Bronchial epithelial cell (primary cell): Measurements from ENCODE around the gene NCMAP. TPM values are rescaled to one million over a fixed set of nuclear protein-coding genes. Genes with fewer than 3 reads are reported as not detected.

Experiments
- DNase-seq: peaks from one replicate; pipeline ENCODE4 v3.0.0-alpha.2; 2010; ENCODE audit warnings: low read depth
- FAIRE-seq: peaks from 2 replicates; lab custom pipeline; 2011; peaks lifted over from hg19 to GRCh38; lab: Jason Lieb, UNC
- H3K27me3 ChIP-seq: 2 replicates; pipeline ENCODE4 v1.5.1; 2011; ENCODE audit warnings: low read length; ENCODE audit not compliant: control insufficient read depth, insufficient read depth
- H3K36me3 ChIP-seq: 2 replicates; pipeline ENCODE4 v1.5.1; 2011; ENCODE audit warnings: low read length; ENCODE audit not compliant: control insufficient read depth, insufficient read depth
- H3K4me3 ChIP-seq: 2 replicates; pipeline ENCODE4 v1.5.1; 2011; ENCODE audit warnings: mild to moderate bottlenecking, low read depth, low read length, control low read depth
- CTCF ChIP-seq: IDR thresholded peaks from 2 replicates; pipeline ENCODE4 v1.5.1; 2011; ENCODE audit warnings: mild to moderate bottlenecking, moderate library complexity, low read length, control low read depth, inconsistent platforms; ENCODE audit not compliant: insufficient read depth, severe bottlenecking
- total RNA-seq: library from RNA; depleted of rRNA; stranded (reverse); fragments of >200 nt; gene quantifications from 2 replicates; pipeline ENCODE4 v1.2.1, GENCODE V29; 2014

The NCMAP gene
- total RNA-seq, 1 donor from 2014 or later = not detected

GRCh38 chr1:24578846-24579245 is 23.0 kb downstream of the NCMAP start:
- no peak for FAIRE-seq
- TF ChIP-seq CTCF = no peak
- no peak overlapping the region for H3K4me3 ChIP-seq
- no peaks in the 10 kb centered on the region for H3K27me3 ChIP-seq
- DNase-seq = no peak
- no peaks in the 10 kb centered on the region for H3K36me3 ChIP-seq

GRCh38 chr1:24580756-24581155 is 24.9 kb downstream of the NCMAP start:
- TF ChIP-seq CTCF = no peak
- H3K36me3 ChIP-seq = no peaks in the 10 kb centered on the region
- DNase-seq (no peak), FAIRE-seq (no peak)
- H3K4me3 ChIP-seq = no peak overlapping the region
- peaks cover 3% of the 10 kb centered on the region for H3K27me3 ChIP-seq

GRCh38 chr1:24584171-24584647 is 28.3 kb downstream of the NCMAP start:
- H3K4me3 ChIP-seq = no peak overlapping the region
- no peak for TF ChIP-seq CTCF
- DNase-seq = no peak
- FAIRE-seq = no peak
- no peaks in the 10 kb centered on the region for H3K36me3 ChIP-seq
- peaks cover 3% of the 10 kb centered on the region for H3K27me3 ChIP-seq

GRCh38 chr1:24586119-24586518 is 30.2 kb downstream of the NCMAP start:
- FAIRE-seq (no peak), DNase-seq (no peak)
- H3K27me3 ChIP-seq = peaks cover 3% of the 10 kb centered on the region
- no peak for TF ChIP-seq CTCF
- H3K4me3 ChIP-seq = no peak overlapping the region
- H3K36me3 ChIP-seq = no peaks in the 10 kb centered on the region

GRCh38 chr1:24586970-24587820 is 31.3 kb downstream of the NCMAP start:
- no peak overlapping the region for H3K4me3 ChIP-seq
- peaks cover 3% of the 10 kb centered on the region for H3K27me3 ChIP-seq
- peak; percentile 84 for TF ChIP-seq CTCF
- no peaks in the 10 kb centered on the region for H3K36me3 ChIP-seq
- FAIRE-seq = no peak
- peak; percentile 59 for DNase-seq
